B cell (primary cell): ENCODE measurements around the gene PRRT2. TPM values are rescaled to one million over a fixed set of nuclear protein-coding genes. Genes with fewer than 3 reads are reported as not detected.

ENCODE experiments used
- ATAC-seq: fragments of 200-7000 bp; cut with Tn5 transposase; one replicate; pipeline ENCODE4 v1.10.0; 2021; ENCODE audit warnings: low read depth, mild to moderate bottlenecking, moderate number of reproducible peaks, moderate library complexity
- CTCF ChIA-PET: fragments of 350-600 bp; sonication (Branson Sonifier 250); formaldehyde crosslinking; loops from one replicate; lab custom pipeline; 2021; ENCODE audit warnings: antibody characterized with exemption, inconsistent platforms; lab: Charles Lee
- POLR2A ChIA-PET: fragments of 350-600 bp; sonication (Branson Sonifier 250); formaldehyde crosslinking; loops from one replicate; lab custom pipeline; 2021; ENCODE audit warnings: antibody characterized with exemption; lab: Charles Lee
- DNase-seq: peaks from one replicate; pipeline ENCODE4 v3.0.0; 2013
- H2AFZ ChIP-seq: 2 replicates; pipeline ENCODE4 v1.6.1; 2012; ENCODE audit warnings: mild to moderate bottlenecking, low read depth, low read length; ENCODE audit not compliant: insufficient read depth, poor library complexity, severe bottlenecking
- H3K27ac ChIP-seq, 2 donors: 1 replicate in 1 of 2; 2 replicates in 1 of 2; pipeline ENCODE4 v1.5.1; 2012 to 2013; ENCODE audit warnings: low read length in 2 of 2, mild to moderate bottlenecking in 2 of 2, moderate library complexity in 1 of 2
- H3K27me3 ChIP-seq, 4 experiments: fragments of 200-600 bp in 1 of 4; sonication (generic) in 1 of 4; replicated peaks in 1 of 4; 1 replicate in 2 of 4; 2 replicates in 2 of 4; pipeline versions ENCODE4 v1.6.1 to v1.7.0; 2013 to 2016; ENCODE audit warnings: low read length in 3 of 4, mild to moderate bottlenecking in 2 of 4, mixed read lengths in 1 of 4, moderate library complexity in 1 of 4; ENCODE audit not compliant: insufficient read depth in 4 of 4, control insufficient read depth in 3 of 4; ENCODE audit errors: control extremely low read depth in 1 of 4
- H3K36me3 ChIP-seq, 2 experiments: replicated peaks in 1 of 2; 1 replicate in 1 of 2; 2 replicates in 1 of 2; pipeline versions ENCODE4 v1.6.1 to v1.7.1; 2013; ENCODE audit warnings: low read length in 1 of 2; ENCODE audit not compliant: insufficient read depth in 2 of 2, control insufficient read depth in 1 of 2; ENCODE audit errors: control extremely low read depth in 1 of 2, extremely low read depth in 1 of 2
- H3K4me1 ChIP-seq, 2 donors: fragments of 200-600 bp in 1 of 2; sonication (generic) in 1 of 2; 1 replicate in 1 of 2; 2 replicates in 1 of 2; pipeline versions ENCODE4 v1.5.1 to v1.6.1; 2013 to 2017; ENCODE audit warnings: low read length in 2 of 2; ENCODE audit not compliant: control insufficient read depth in 2 of 2, insufficient read depth in 2 of 2
- H3K4me2 ChIP-seq: replicated peaks from 2 replicates; pipeline ENCODE3; 2012; ENCODE audit warnings: mild to moderate bottlenecking, low read depth, low read length; ENCODE audit not compliant: poor library complexity, severe bottlenecking
- H3K4me3 ChIP-seq, 5 experiments: fragments of 200-600 bp in 1 of 5; sonication (generic) in 1 of 5; 1 replicate in 3 of 5; 2 replicates in 2 of 5; pipeline versions ENCODE4 v1.5.1 to v1.7.0; 2011 to 2016; ENCODE audit warnings: low read length in 4 of 5, mild to moderate bottlenecking in 4 of 5, low read depth in 2 of 5, control low read depth in 1 of 5, moderate library complexity in 1 of 5; ENCODE audit not compliant: insufficient read depth in 1 of 5; ENCODE audit errors: control extremely low read depth in 1 of 5, extremely low read depth in 1 of 5
- H3K79me2 ChIP-seq: fragments of 200-600 bp; sonication (generic); one replicate; pipeline ENCODE4 v1.6.0; 2016; ENCODE audit warnings: low read length; ENCODE audit not compliant: control insufficient read depth, insufficient read depth
- H3K9ac ChIP-seq: fragments of 200-600 bp; sonication (generic); 2 replicates; pipeline ENCODE4 v1.6.1; 2017; ENCODE audit warnings: mild to moderate bottlenecking, low read length, moderate library complexity
- H3K9me3 ChIP-seq, 3 donors: one replicate each; pipeline versions ENCODE4 v1.6.1 to v1.7.1; 2013; ENCODE audit warnings: low read length in 2 of 3; ENCODE audit not compliant: control insufficient read depth in 2 of 3, insufficient read depth in 1 of 3; ENCODE audit errors: control extremely low read depth in 1 of 3
- H4K20me1 ChIP-seq: 2 replicates; pipeline ENCODE4 v1.6.0; 2012; ENCODE audit warnings: mild to moderate bottlenecking, low read length; ENCODE audit not compliant: insufficient read depth, control insufficient read depth, poor library complexity, severe bottlenecking
- H3K27ac Mint-ChIP-seq: one replicate; pipeline ENCODE4 v1.8.0; 2021; ENCODE audit warnings: mixed read lengths
- H3K27me3 Mint-ChIP-seq: one replicate; pipeline ENCODE4 v1.8.0; 2021; ENCODE audit warnings: mixed read lengths
- H3K4me1 Mint-ChIP-seq: one replicate; pipeline ENCODE4 v1.8.0; 2021; ENCODE audit warnings: mixed read lengths
- H3K4me3 Mint-ChIP-seq: one replicate; pipeline ENCODE4 v1.8.0; 2021; ENCODE audit warnings: mixed read lengths
- H3K9me3 Mint-ChIP-seq: one replicate; pipeline ENCODE4 v1.8.0; 2022; ENCODE audit warnings: mixed read lengths; ENCODE audit not compliant: insufficient read depth
- EZH2 ChIP-seq: IDR thresholded peaks from 2 replicates; pipeline ENCODE4 v1.6.1; 2012; ENCODE audit warnings: borderline replicate concordance, low read depth, mild to moderate bottlenecking, moderate library complexity, low read length; ENCODE audit not compliant: insufficient read depth, poor library complexity, severe bottlenecking
- WGBS: methylation state at CpG from one replicate; pipeline ENCODE4 v1.1.5; 2013; ENCODE audit warnings: missing lambda C conversion rate; ENCODE audit not compliant: insufficient coverage; 5-methylcytosine and 5-hydroxymethylcytosine counted together
- intact Hi-C: fragments of 100-400 bp; cut with micrococcal nuclease; formaldehyde crosslinking; loops from one replicate; pipeline ENCODE4 v1.10.0; 2022
- polyA plus RNA-seq: library from polyadenylated mRNA; depleted of rRNA; stranded (reverse); fragments of >200 nt; gene quantifications from 2 replicates; pipeline ENCODE4 v1.2.3, GENCODE V29; 2012
- total RNA-seq, 2 donors: library from RNA; stranded (reverse); fragments of 120-200 nt in 1 of 2; gene quantifications; 1 replicate in 1 of 2; 2 replicates in 1 of 2; pipeline versions ENCODE4 v1.2.3 to v1.2.4, GENCODE V29; 2013 to 2022
- TF ChIP-seq, protein P1 (sequence below): fragments of 200-600 bp; IDR thresholded peaks from one replicate; pipeline ENCODE4 v1.8.0; 2022; ENCODE audit warnings: antibody characterized with exemption, mild to moderate bottlenecking

Gene PRRT2
- total and polyA plus RNA-seq, 2 donors (not counting 1 experiment from before 2014, with no cell fraction given) = 0.79 to 3.1 TPM

GRCh38 chr16:29805232-29806098 lies 6.5 kb upstream of the PRRT2 start:
- Histone ChIP-seq H3K4me3 (peak overlapping the region; percentile 63 to 95 (median 89)), H3K4me1 (peaks cover 42 to 48% of the 10 kb centered on the region in 2 donors), H3K79me2 (peaks cover 31% of the 10 kb centered on the region), H4K20me1 (peaks cover 29% of the 10 kb centered on the region), H3K4me2 (peak overlapping the region; percentile 92), H3K27me3 (no peaks in the 10 kb centered on the region), H3K27ac (peak overlapping the region; percentile 87 to 91), H3K36me3 (peaks cover 4 to 23% of the 10 kb centered on the region in 2 experiments), H2AFZ (peak overlapping the region; percentile 78), H3K9me3 (no peaks in the 10 kb centered on the region), H3K9ac (peak overlapping the region; percentile 85)
- Mint-ChIP-seq H3K9me3 (no peaks in the 10 kb centered on the region), H3K27me3 (no peaks in the 10 kb centered on the region), H3K4me3 (peak overlapping the region; percentile 98), H3K27ac (peak overlapping the region; percentile 100), H3K4me1 (peaks cover 43% of the 10 kb centered on the region)
- POLR2A ChIA-PET = interaction anchor here (0.6 to 4.3 kb wide), 13 partner anchors 8 to 572 kb away, joined by 3 to 31 read pairs (median 5); partner anchors contain the start of genes C16orf54, KIF22, MVP and PAGR1
- ATAC-seq (peak; percentile 69), DNase-seq (peak; percentile 99)
- TF ChIP-seq, protein P1, sequence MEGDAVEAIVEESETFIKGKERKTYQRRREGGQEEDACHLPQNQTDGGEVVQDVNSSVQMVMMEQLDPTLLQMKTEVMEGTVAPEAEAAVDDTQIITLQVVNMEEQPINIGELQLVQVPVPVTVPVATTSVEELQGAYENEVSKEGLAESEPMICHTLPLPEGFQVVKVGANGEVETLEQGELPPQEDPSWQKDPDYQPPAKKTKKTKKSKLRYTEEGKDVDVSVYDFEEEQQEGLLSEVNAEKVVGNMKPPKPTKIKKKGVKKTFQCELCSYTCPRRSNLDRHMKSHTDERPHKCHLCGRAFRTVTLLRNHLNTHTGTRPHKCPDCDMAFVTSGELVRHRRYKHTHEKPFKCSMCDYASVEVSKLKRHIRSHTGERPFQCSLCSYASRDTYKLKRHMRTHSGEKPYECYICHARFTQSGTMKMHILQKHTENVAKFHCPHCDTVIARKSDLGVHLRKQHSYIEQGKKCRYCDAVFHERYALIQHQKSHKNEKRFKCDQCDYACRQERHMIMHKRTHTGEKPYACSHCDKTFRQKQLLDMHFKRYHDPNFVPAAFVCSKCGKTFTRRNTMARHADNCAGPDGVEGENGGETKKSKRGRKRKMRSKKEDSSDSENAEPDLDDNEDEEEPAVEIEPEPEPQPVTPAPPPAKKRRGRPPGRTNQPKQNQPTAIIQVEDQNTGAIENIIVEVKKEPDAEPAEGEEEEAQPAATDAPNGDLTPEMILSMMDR = peak; percentile 13
- TF ChIP-seq EZH2 = no peak
- CTCF ChIA-PET = interaction anchor here (1.0 to 3.8 kb wide), 7 partner anchors 12 to 114 kb away, joined by 5 to 66 read pairs (median 7); partner anchors contain the start of genes KIF22, MVP and PAGR1
- under 1% methylated on average over 73 of the region's 103 CpGs for WGBS
- intact Hi-C loops = loop anchor here (1.0 to 5.0 kb wide), 4 partner anchors 11 to 121 kb away; partner anchors contain the start of genes KCTD13, KIF22 and PAGR1
